ENCODE data around the gene ARHGEF28. TPM values are rescaled to one million over a fixed set of nuclear protein-coding genes. Genes with fewer than 3 reads are reported as not detected.

The ARHGEF28 gene
- total RNA-seq, 1 donor from 2014 or later, result 0.11 TPM

DNA sequence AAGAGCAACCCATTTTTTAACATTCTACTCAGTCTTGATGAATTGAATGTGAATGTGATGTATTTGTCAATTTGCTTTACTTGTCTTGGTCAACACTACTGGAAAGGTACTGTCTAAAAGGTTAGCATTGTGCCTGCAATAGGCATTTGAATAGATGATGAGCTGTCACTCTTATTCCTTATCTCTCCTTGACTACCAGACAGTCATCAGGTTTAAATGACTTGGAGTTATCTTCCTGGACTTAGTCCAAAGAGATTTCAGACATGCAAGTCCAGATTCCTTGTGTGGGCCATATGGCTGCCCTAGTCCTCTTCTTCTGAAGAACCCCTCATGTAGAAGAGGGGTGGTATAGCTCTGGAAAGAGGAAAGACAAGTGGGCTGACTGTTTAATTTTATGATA, 4.8 kb downstream of the ARHGEF28 start:
- H3K27me3 Mint-ChIP-seq (ENCODE audit: low read depth), result peaks cover 48% of the 10 kb centered on the region
- H3K27ac Mint-ChIP-seq, result no peak overlapping the region
- no peak overlapping the region for H3K4me3 Mint-ChIP-seq (ENCODE audit: low read depth)
- DNase-seq (ENCODE audit: low spot score), result no peak
- intact Hi-C loops (cut with micrococcal nuclease), result no loop called here
- no peaks in the 10 kb centered on the region for H3K36me3 Mint-ChIP-seq (ENCODE audit: low read depth)
- no peaks in the 10 kb centered on the region for H3K9me3 Mint-ChIP-seq
- no peaks in the 10 kb centered on the region for H3K4me1 Mint-ChIP-seq (ENCODE audit: low read depth)

GRCh38 chr5:73631500-73631899, 5.5 kb downstream of the ARHGEF28 start:
- Mint-ChIP-seq H3K4me3 (ENCODE audit: low read depth) (no peak overlapping the region), H3K4me1 (ENCODE audit: low read depth) (no peaks in the 10 kb centered on the region), H3K27me3 (ENCODE audit: low read depth) (peaks cover 51% of the 10 kb centered on the region), H3K36me3 (ENCODE audit: low read depth) (no peaks in the 10 kb centered on the region), H3K9me3 (no peaks in the 10 kb centered on the region), H3K27ac (no peak overlapping the region)
- intact Hi-C loops (cut with micrococcal nuclease), result no loop called here
- DNase-seq (ENCODE audit: low spot score), result no peak

DNA sequence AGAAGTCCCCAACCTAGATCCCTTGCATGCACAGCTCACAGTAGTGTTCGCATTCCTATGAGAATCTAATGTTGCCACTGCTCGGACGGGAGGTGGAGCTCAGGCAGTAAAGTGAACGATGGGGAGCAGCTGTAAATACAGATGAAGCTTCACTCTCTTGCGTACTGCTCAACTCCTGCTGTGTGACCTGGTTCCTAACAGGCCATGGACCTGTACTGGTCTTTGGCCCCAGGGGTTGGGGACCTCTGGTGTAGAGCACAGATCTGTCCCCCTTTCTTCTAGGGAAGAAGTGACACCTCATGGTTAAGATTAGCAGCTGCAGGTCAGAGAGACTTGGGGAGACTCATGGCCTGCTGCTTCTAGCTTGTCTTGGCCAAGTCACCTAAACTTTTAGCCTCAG, 7.1 kb downstream of the ARHGEF28 start:
- Mint-ChIP-seq H3K4me1 (ENCODE audit: low read depth) (no peaks in the 10 kb centered on the region), H3K4me3 (ENCODE audit: low read depth) (no peak overlapping the region), H3K27ac (no peak overlapping the region), H3K9me3 (no peaks in the 10 kb centered on the region), H3K36me3 (ENCODE audit: low read depth) (no peaks in the 10 kb centered on the region), H3K27me3 (ENCODE audit: low read depth) (peaks cover 48% of the 10 kb centered on the region)
- no peak for DNase-seq (ENCODE audit: low spot score)
- intact Hi-C loops (cut with micrococcal nuclease), result no loop called here

DNA sequence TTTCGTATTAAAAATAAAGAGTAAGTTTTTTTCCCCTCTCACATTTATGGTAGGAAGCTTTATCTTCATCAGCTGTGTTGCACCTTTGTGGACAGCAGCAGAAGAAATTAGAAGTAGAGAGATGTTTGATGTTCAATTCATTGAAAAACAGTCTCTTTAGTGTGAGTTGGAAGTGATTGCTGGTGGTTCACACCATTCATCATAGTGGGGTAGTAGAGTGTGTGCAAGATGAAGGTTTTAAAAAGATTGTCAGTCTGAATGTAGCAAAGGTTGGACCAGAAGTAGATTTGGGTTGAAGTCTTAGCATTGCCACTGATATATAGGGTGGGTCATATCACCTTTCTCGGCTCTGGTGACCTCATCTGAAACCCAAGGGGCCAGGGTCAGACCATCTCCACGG, 10.4 kb downstream of the ARHGEF28 start:
- Mint-ChIP-seq H3K9me3 (no peaks in the 10 kb centered on the region), H3K4me3 (ENCODE audit: low read depth) (no peak overlapping the region), H3K27me3 (ENCODE audit: low read depth) (peaks cover 40% of the 10 kb centered on the region), H3K27ac (no peak overlapping the region), H3K36me3 (ENCODE audit: low read depth) (no peaks in the 10 kb centered on the region), H3K4me1 (ENCODE audit: low read depth) (no peaks in the 10 kb centered on the region)
- intact Hi-C loops (cut with micrococcal nuclease), result no loop called here
- no peak for DNase-seq (ENCODE audit: low spot score)

GRCh38 chr5:73637565-73637964, 11.6 kb downstream of the ARHGEF28 start:
- H3K4me1 Mint-ChIP-seq (ENCODE audit: low read depth), result no peaks in the 10 kb centered on the region
- intact Hi-C loops (cut with micrococcal nuclease), result no loop called here

DNA sequence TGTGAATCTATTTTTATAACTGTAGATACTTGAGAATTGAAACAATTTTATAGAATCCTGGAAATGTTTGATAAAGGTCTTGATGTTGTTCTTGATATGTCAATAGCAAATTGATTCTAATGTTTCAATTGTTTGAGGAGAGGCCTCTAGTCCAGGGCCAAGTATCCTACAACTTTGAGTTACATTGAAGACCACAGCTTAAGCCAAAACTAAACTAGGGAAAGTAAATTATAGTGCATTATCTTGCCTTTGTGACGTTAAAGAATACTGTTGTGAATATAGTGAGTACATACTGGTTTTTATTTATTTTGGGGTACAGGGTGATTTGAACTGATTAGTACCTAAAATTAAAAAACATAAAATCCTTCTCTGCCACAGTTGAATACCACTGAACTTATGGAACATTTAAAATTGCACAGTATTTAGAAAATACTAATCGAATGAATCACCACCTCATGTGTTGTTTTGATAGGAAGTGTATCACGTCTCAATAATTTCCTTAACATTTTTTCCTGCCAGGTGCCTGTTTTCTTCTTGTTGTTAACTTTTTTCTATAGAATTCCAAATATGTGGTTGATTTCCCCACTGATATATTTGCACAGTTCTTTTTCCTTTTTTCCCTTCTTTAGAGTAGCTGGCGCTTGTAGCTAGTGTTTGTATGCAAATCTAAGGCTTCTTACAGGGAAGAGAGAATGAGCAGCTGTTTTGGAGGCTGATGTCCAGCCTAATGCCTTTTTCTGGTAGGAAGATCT, 12.5 kb downstream of the ARHGEF28 start:
- Mint-ChIP-seq H3K9me3 (no peaks in the 10 kb centered on the region), H3K36me3 (ENCODE audit: low read depth) (no peaks in the 10 kb centered on the region), H3K4me1 (ENCODE audit: low read depth) (no peaks in the 10 kb centered on the region), H3K27ac (no peak overlapping the region), H3K27me3 (ENCODE audit: low read depth) (peaks cover 40% of the 10 kb centered on the region), H3K4me3 (ENCODE audit: low read depth) (no peak overlapping the region)
- DNase-seq (ENCODE audit: low spot score), result no peak
- intact Hi-C loops (cut with micrococcal nuclease), result no loop called here

More at GRCh38 chr5:73637565-73637964, 11.6 kb downstream of the ARHGEF28 start:
- no peaks in the 10 kb centered on the region for H3K36me3 Mint-ChIP-seq (ENCODE audit: low read depth)
- H3K9me3 Mint-ChIP-seq, result no peaks in the 10 kb centered on the region
- no peak overlapping the region for H3K4me3 Mint-ChIP-seq (ENCODE audit: low read depth)
- no peak for DNase-seq (ENCODE audit: low spot score)
- H3K27ac Mint-ChIP-seq, result no peak overlapping the region
- peaks cover 40% of the 10 kb centered on the region for H3K27me3 Mint-ChIP-seq (ENCODE audit: low read depth)

DNA sequence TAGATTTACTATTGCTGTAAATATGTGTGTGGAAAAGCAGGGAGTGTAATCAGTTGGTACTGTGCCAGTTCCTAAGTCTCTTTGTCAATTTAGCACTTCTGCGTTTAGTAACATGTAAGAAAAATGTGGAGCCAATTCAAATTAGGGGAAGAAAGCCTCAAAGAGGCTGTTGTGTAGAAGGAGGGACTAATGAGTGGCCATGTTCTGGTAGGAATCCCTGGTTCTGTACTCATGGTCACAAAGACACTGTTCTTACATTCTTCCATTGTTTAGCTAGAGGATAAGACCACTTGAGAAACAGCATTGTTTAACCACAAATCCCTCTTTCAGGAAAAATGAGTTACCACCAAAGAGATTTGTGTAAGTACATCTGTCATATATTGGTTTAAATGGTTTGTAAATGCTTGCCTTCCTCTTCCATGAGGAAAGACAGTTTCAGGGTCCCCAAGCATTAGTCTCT, 14.9 kb downstream of the ARHGEF28 start:
- H3K36me3 Mint-ChIP-seq (ENCODE audit: low read depth), result no peaks in the 10 kb centered on the region
- H3K27me3 Mint-ChIP-seq (ENCODE audit: low read depth), result peaks cover 39% of the 10 kb centered on the region

DNA sequence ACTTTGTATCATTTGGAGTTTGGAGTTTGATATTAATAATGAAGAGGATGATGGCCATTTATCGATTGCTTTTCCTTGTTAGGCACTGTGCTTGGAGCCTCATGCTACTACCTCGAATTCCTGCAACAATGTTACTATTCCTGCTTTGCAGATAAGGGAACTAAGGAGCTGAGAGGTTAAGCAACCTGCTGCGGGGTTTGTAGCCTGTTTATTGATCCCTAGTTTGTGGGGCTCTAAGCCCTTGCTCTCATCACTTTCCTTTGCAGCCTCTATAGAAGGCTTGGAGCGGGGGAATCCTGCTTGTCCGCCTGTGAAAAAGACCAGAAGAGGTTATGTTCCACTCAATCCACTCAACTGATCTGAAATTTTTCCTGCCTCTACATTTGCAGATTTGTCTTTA, 15.8 kb downstream of the ARHGEF28 start:
- Mint-ChIP-seq H3K27me3 (ENCODE audit: low read depth) (peaks cover 39% of the 10 kb centered on the region), H3K36me3 (ENCODE audit: low read depth) (no peaks in the 10 kb centered on the region), H3K27ac (no peak overlapping the region), H3K4me3 (ENCODE audit: low read depth) (no peak overlapping the region), H3K9me3 (no peaks in the 10 kb centered on the region), H3K4me1 (ENCODE audit: low read depth) (no peaks in the 10 kb centered on the region)
- intact Hi-C loops (cut with micrococcal nuclease), result no loop called here
- no peak for DNase-seq (ENCODE audit: low spot score)

More for the DNA sequence above, 14.9 kb downstream of the ARHGEF28 start:
- Mint-ChIP-seq H3K27ac (no peak overlapping the region), H3K4me1 (ENCODE audit: low read depth) (no peaks in the 10 kb centered on the region), H3K4me3 (ENCODE audit: low read depth) (no peak overlapping the region), H3K9me3 (no peaks in the 10 kb centered on the region)
- DNase-seq (ENCODE audit: low spot score), result no peak
- intact Hi-C loops (cut with micrococcal nuclease), result no loop called here

DNA sequence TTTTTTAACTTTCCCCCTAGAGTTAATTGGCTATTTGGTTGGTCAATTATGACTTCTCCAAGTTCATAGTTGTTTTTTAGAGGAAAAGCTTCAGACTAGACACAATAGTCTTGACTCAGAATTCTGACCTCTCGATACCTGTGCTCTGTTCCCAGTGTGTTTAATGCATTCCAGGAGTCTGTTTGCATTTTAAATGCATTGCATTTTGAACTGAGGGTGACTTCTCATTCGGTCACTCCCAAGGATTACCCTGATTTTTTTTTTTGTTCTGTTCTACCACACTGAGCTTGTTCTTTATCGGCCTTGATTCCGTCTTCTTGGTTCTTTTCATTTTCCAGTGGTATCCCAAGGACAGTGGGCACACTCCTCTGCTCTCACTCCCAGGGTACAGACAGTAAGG, 16.3 kb downstream of the ARHGEF28 start:
- H3K36me3 Mint-ChIP-seq (ENCODE audit: low read depth), result no peaks in the 10 kb centered on the region
- H3K27ac Mint-ChIP-seq, result no peak overlapping the region
- H3K4me1 Mint-ChIP-seq (ENCODE audit: low read depth), result no peaks in the 10 kb centered on the region
- no peak overlapping the region for H3K4me3 Mint-ChIP-seq (ENCODE audit: low read depth)
- intact Hi-C loops (cut with micrococcal nuclease), result no loop called here
- H3K27me3 Mint-ChIP-seq (ENCODE audit: low read depth), result peaks cover 37% of the 10 kb centered on the region
- H3K9me3 Mint-ChIP-seq, result no peaks in the 10 kb centered on the region
- DNase-seq (ENCODE audit: low spot score), result no peak

DNA sequence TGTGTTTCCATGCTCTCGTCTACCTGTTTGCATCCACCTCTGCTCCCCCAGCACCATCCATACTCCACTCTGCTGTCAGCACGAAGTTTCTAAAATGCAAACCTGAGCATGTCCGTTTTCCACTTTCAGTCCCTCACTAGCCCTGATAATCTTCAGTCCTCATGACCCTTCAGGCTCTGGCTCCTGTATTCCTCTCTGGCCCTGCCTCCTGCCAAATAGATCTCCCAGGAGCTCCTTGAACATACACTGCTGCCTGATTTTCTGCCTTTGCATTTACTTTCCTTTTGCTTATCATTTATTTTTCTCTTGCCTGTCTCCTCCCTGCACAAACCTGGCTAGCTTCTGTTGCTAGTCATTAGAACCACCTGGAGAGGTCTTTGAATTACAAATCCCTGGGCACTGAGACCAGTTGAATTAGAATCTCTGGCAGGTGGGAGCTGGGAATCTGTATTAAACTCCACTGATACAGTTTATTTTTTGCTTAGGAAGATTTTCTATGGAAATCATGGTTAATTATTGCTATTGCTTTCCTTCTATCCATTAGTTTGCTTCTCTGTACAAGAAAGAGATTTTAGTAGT, 18.5 kb downstream of the ARHGEF28 start:
- Mint-ChIP-seq H3K36me3 (ENCODE audit: low read depth) (no peaks in the 10 kb centered on the region), H3K9me3 (no peaks in the 10 kb centered on the region), H3K27ac (no peak overlapping the region), H3K4me1 (ENCODE audit: low read depth) (no peaks in the 10 kb centered on the region), H3K4me3 (ENCODE audit: low read depth) (no peak overlapping the region), H3K27me3 (ENCODE audit: low read depth) (peaks cover 33% of the 10 kb centered on the region)
- no peak for DNase-seq (ENCODE audit: low spot score)
- intact Hi-C loops (cut with micrococcal nuclease), result no loop called here

- Mint-ChIP-seq H3K4me3 (ENCODE audit: low read depth) (no peak overlapping the region), H3K36me3 (ENCODE audit: low read depth) (no peaks in the 10 kb centered on the region), H3K27me3 (ENCODE audit: low read depth) (peaks cover 26% of the 10 kb centered on the region), H3K27ac (no peak overlapping the region), H3K4me1 (ENCODE audit: low read depth) (no peaks in the 10 kb centered on the region), H3K9me3 (no peaks in the 10 kb centered on the region)
- intact Hi-C loops (cut with micrococcal nuclease), result no loop called here
- no peak for DNase-seq (ENCODE audit: low spot score)
Observed at GRCh38 chr5:73647721-73648120, 21.7 kb downstream of the ARHGEF28 start.

- Mint-ChIP-seq H3K27ac (no peak overlapping the region), H3K4me1 (ENCODE audit: low read depth) (no peaks in the 10 kb centered on the region), H3K9me3 (no peaks in the 10 kb centered on the region), H3K36me3 (ENCODE audit: low read depth) (no peaks in the 10 kb centered on the region), H3K4me3 (ENCODE audit: low read depth) (no peak overlapping the region), H3K27me3 (ENCODE audit: low read depth) (peaks cover 26% of the 10 kb centered on the region)
- intact Hi-C loops (cut with micrococcal nuclease), result no loop called here
- DNase-seq (ENCODE audit: low spot score), result no peak
Observed at GRCh38 chr5:73648515-73648914, 22.5 kb downstream of the ARHGEF28 start.

DNA sequence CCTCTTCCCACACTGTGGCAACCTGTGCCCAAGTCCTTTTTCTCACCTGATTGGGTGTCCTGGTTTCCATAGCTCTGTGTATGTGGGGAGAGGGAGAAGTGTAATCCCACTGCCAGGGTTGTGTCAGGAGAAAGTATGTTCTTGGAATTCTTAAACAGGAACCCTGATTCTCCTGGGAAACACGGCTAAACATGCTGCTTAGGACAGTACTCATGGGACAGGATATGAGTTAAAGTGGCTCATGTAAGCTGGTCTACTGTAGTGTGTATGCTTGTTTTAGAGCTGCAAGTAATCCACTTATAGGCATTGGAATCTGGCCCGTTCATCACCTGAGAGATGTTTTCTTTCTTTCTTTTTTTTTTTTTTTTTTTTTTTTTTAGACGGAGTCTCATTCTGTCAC, 23.9 kb downstream of the ARHGEF28 start:
- no peak overlapping the region for H3K27ac Mint-ChIP-seq
- H3K9me3 Mint-ChIP-seq, result no peaks in the 10 kb centered on the region
- no peaks in the 10 kb centered on the region for H3K4me1 Mint-ChIP-seq (ENCODE audit: low read depth)
- no peak overlapping the region for H3K4me3 Mint-ChIP-seq (ENCODE audit: low read depth)
- H3K36me3 Mint-ChIP-seq (ENCODE audit: low read depth), result no peaks in the 10 kb centered on the region
- no peak for DNase-seq (ENCODE audit: low spot score)
- H3K27me3 Mint-ChIP-seq (ENCODE audit: low read depth), result peaks cover 22% of the 10 kb centered on the region
- intact Hi-C loops (cut with micrococcal nuclease), result no loop called here
